Measurements from ENCODE around the gene ZMYM3. TPM values are rescaled to one million over a fixed set of nuclear protein-coding genes. Genes with fewer than 3 reads are reported as not detected.
"Not testable (repeated sequence)": the region's sequence is repeated elsewhere in the genome, so short reads cannot be mapped to it uniquely, and the experiment has no call there.

ZMYM3 gene
- total RNA-seq, 1 experiment from 2014 or later, result 77.5 TPM

DNA sequence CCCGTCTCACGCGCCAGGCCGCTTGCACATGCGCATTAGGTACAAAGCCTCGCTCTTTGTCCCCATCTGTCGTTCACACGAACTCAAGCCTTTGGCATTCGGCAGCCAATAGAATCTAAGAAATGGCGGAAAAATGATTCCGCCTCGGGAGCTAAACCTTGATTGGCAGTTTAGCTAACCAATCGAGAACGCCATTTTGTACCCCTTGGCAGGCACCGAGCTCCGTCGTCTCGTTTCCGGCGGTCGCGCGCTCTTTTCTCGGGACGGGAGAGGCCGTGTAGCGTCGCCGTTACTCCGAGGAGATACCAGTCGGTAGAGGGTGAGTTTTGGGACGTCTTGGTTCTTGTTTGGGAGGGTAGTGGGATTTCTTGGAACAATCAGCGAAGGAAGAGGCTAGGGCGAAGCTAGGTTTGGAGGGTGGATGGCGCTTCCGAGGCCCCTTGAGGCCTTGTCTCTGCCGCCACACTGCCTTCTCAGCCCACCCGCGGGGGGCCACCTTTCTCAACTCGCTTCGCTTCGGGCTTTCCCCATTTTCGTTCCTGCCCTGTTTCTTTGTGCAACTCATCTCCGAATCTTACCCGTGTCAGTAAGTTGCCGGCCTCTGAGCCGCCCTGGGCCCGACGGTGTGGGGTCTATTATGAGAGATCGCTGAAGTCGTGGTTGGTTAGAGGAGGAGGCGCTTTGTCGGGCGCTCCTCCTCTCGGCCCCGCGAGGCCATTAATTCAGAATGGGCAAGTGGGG lies 29.6 kb upstream of the ZMYM3 start, which contains the start of gene NONO:
Gene NONO, plus strand, starts transcription at position 233 of the 741 bp plus-strand sequence. CDS start 7,003 bp downstream, outside the sequence.
- DNase-seq (ENCODE audit: low spot score) (peak; percentile 79), ATAC-seq (peak; percentile 88)
- no peaks in the 10 kb centered on the region; the same call in 1 of the 2 replicates for H3K27me3 Mint-ChIP-seq (ENCODE audit: low read depth)
- peaks cover 31% of the 10 kb centered on the region for H3K36me3 Mint-ChIP-seq
- H3K27ac Mint-ChIP-seq, result peak within 1 kb of the TSS; percentile 100
- CTCF ChIA-PET, result interaction anchor here (0.6 to 1.2 kb wide), 5 partner anchors 24 to 230 kb away, joined by 3 to 12 read pairs (median 3); partner anchors contain the start of genes TAF1 and ZMYM3
- POLR2A ChIA-PET, result interaction anchor here (0.5 to 2.4 kb wide), 14 partner anchors 8 to 249 kb away, joined by 3 to 21 read pairs (median 4); partner anchors contain the start of genes MED12, OGT, TAF1 and ZMYM3
- TF ChIP-seq, protein P1, sequence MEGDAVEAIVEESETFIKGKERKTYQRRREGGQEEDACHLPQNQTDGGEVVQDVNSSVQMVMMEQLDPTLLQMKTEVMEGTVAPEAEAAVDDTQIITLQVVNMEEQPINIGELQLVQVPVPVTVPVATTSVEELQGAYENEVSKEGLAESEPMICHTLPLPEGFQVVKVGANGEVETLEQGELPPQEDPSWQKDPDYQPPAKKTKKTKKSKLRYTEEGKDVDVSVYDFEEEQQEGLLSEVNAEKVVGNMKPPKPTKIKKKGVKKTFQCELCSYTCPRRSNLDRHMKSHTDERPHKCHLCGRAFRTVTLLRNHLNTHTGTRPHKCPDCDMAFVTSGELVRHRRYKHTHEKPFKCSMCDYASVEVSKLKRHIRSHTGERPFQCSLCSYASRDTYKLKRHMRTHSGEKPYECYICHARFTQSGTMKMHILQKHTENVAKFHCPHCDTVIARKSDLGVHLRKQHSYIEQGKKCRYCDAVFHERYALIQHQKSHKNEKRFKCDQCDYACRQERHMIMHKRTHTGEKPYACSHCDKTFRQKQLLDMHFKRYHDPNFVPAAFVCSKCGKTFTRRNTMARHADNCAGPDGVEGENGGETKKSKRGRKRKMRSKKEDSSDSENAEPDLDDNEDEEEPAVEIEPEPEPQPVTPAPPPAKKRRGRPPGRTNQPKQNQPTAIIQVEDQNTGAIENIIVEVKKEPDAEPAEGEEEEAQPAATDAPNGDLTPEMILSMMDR (IDR thresholded peaks at IDR 0.05), result no peak
- TF ChIP-seq RELA (CRISPR knock-in tag; IDR thresholded peaks at IDR 0.05; ENCODE audit: borderline replicate concordance) (no peak), SMAD3 (CRISPR knock-in tag; IDR thresholded peaks at IDR 0.05; ENCODE audit: borderline replicate concordance) (no peak), CREM (CRISPR knock-in tag; IDR thresholded peaks at IDR 0.05) (0 out of 2 replicates have a peak, but pooled peaks have one; percentile 35), NFYB (CRISPR knock-in tag; conservative IDR thresholded peaks at IDR 0.05; ENCODE audit: low read depth) (peak; percentile 67), GABPB1 (CRISPR knock-in tag; IDR thresholded peaks at IDR 0.05) (0 out of 2 replicates have a peak, but pooled peaks have one; percentile 28)
- peak within 1 kb of the TSS; percentile 98 for H3K4me3 Mint-ChIP-seq
- peaks cover 12% of the 10 kb centered on the region for H3K4me1 Mint-ChIP-seq
- H3K9me3 Mint-ChIP-seq, result peaks cover 7% of the 10 kb centered on the region

DNA sequence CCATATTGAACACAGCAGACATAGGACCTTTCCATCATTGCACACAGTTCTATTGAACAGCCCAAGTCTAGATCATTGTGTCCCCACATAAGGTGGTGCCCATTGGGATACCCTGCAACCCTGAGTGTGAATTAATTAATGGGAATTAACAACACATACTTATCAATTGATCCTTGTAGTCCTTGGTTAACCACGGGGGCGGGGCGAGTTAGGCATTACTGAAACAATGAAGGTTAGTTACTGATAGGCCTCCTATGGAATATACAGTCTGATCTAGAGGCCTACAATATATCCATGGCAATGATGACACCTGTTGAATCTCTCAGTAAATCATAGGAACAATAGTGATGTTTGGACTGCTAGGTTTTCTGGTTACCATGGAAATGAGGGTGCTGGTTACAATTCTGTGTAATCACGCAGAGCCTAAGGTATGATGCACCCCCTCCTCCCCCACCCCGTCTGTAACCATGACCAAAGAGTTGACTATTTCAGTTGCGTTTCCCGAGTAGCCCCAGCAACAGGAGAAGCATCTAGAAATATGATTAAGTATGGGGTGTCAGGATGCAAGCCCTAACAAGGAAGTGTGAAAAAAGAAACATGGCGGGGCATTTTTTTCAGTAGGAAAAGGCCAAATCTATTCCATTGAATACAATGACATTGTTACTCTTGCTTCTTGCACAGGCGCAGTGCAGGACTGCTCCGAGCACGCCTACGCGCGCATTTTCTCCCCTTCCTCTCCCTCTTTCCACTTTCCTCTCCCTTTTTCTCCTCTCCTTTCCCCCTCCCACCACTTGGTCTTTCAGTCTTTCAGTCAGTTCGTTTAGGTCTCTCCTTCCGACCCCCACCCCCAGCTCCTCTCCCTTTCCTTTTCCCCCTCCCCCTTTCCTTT lies 28.8 kb upstream of the ZMYM3 start:
- Mint-ChIP-seq H3K4me1 (peaks cover 12% of the 10 kb centered on the region), H3K27me3 (ENCODE audit: low read depth) (no peaks in the 10 kb centered on the region; the same call in 1 of the 2 replicates), H3K27ac (peak overlapping the region; percentile 100), H3K36me3 (peaks cover 28% of the 10 kb centered on the region), H3K9me3 (peaks cover 7% of the 10 kb centered on the region), H3K4me3 (peak overlapping the region; percentile 98)
- TF ChIP-seq KAT7 (CRISPR knock-in tag; IDR thresholded peaks at IDR 0.05; ENCODE audit: borderline replicate concordance), result no peak
- TF ChIP-seq, protein P2, sequence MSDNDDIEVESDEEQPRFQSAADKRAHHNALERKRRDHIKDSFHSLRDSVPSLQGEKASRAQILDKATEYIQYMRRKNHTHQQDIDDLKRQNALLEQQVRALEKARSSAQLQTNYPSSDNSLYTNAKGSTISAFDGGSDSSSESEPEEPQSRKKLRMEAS (CRISPR knock-in tag; IDR thresholded peaks at IDR 0.05), result no peak
- TF ChIP-seq MYBL2 (CRISPR knock-in tag; IDR thresholded peaks at IDR 0.05), result no peak
- TF ChIP-seq TP53 (CRISPR knock-in tag; IDR thresholded peaks at IDR 0.05), result no peak
- no peak for TF ChIP-seq JAZF1 (CRISPR knock-in tag; IDR thresholded peaks at IDR 0.05)
- POLR2A ChIA-PET, result interaction anchor here (0.5 to 2.4 kb wide), 13 partner anchors 9 to 250 kb away, joined by 3 to 21 read pairs (median 4); partner anchors contain the start of genes MED12, OGT, TAF1 and ZMYM3
- ATAC-seq (peak; percentile 79; the same call in 1 of the 2 replicates), DNase-seq (ENCODE audit: low spot score) (no peak)
- CTCF ChIA-PET, result interaction anchor here (0.6 to 1.2 kb wide), 5 partner anchors 25 to 230 kb away, joined by 3 to 12 read pairs (median 3); partner anchors contain the start of genes TAF1 and ZMYM3

DNA sequence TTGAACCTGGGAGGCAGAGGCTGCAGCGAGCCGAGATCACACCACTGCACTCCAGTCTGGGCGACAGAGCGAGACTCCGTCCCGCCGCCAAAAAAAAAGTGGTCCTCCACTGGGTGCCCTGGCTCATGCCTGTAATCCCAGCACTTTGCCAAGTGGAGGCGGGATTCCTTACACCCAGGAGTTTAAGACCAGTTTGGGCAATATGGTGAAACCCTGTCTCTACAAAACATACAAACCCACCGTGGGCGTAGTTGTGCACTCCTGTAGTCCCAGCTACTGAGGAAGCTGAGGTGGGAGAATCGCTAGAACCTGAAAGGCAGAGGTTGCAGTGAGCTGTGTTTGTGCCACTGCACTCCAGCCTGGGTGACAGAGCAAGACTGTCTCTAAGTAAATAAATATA lies 27.4 kb upstream of the ZMYM3 start:
- Mint-ChIP-seq H3K4me1 (peaks cover 12% of the 10 kb centered on the region), H3K36me3 (peaks cover 21% of the 10 kb centered on the region)
- H3K27ac Mint-ChIP-seq; POLR2A ChIA-PET; H3K9me3 Mint-ChIP-seq; ATAC-seq; CTCF ChIA-PET; DNase-seq (ENCODE audit: low spot score); H3K4me3 Mint-ChIP-seq; H3K27me3 Mint-ChIP-seq (ENCODE audit: low read depth): not testable (repeated sequence)

DNA sequence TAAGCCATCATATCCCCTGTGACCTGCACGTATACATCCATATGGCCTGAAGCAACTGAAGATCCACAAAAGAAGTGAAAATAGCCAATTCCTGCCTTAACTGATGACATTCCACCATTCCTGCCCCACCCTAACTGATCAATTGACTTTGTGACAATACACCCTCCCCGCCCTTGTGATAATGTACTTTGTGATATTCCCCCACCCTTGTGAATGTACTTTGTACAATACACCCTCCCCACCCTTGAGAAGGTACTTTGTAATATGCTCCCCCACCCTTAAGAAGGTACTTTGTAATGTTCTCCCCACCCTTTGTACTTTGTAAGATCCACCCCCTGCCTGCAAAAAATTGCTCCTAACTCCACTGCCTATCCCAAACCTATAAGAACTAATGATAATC lies 18.4 kb upstream of the ZMYM3 start:
- ATAC-seq; H3K27ac Mint-ChIP-seq; H3K9me3 Mint-ChIP-seq; H3K27me3 Mint-ChIP-seq (ENCODE audit: low read depth); DNase-seq (ENCODE audit: low spot score); H3K4me1 Mint-ChIP-seq; CTCF ChIA-PET; H3K4me3 Mint-ChIP-seq; H3K36me3 Mint-ChIP-seq; POLR2A ChIA-PET: not testable (repeated sequence)
